Measurements from ENCODE around the gene HOXD4. TPM values are rescaled to one million over a fixed set of nuclear protein-coding genes. Genes with fewer than 3 reads are reported as not detected.
A peak's percentile ranks its signal among the peaks of the same experiment; 100 is the strongest.

The HOXD4 gene
- total and polyA plus RNA-seq, 10 of the 15 experiments (the other 5 are each of a cell fraction or from before 2014, with no cell fraction given), result 0.07 TPM; not detected in 9

DNA sequence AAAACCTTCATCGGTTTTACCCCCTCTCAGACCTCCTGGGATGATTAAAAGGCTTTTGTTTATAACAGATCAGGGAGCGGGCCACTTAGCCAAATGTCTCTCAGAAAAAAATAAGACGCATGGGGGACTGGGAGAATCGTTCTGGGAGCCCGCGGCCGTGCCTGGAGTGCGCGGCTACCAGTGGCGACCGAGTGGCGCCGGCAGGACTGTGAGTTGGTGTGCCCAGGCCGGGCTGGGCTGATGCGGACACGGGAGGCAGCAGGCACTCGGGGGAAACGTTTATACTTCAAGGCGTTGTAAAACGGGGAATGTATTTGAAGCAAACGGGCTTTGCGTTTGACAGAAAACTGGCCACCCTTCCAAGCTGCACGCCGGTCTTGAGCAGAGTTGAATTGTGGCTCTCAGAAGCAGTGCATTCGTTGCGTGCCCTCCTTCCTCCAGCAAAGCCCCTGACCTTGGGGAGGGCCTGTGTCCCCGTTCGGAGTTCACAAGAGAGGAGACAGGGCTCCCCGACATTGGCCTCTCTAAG is 39.4 kb upstream of the HOXD4 start (continued):
- TF ChIP-seq CUX1 (IDR thresholded peaks at IDR 0.05; ENCODE audit: insufficient replicate concordance, low read depth, low read length), result no peak

DNA sequence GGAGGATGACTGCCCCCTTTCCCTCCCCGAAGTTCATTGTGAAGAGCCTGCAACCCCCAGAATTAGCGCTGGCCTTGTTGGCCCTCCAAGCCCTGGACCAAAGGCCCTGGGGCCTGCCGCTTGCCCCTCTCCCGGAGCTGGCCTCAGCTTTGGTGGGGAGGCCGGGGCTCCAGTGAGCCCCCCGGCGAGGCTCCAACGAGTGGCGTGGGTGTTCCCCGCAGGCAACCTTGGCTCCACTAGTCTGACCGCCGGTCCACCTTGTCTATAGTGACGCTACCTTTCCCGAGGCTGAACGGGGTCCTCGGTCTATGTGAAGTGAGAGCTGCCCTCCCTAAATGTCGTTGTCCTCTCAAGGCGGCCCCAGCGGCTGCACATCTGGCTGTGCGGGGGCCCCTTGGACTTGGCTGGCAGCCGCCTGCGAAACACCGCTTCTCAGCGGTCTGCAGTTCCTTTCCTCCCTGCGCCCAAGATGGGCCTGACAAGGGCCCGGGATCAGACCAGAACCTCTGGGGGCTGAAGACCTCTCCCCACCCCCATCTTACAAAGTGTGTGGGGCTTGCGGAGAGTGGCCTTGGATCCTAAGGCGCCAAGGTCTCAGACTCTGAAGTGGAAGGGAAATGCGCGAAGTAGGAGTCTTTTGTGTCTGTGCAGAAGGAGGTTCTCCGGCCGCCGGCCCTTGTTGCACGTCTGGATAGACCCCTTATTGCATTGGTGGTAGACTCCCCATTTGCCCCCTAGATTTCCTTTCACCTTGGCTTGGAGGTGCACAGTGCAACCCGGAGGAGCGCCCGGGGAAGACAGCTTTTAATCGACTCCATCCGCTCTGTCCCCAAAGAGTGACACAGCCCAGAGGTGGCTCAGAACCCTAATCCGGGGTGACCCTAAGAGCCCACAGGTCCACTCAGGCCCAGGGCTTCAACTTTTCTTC is 38.7 kb upstream of the HOXD4 start:
- no peak for FAIRE-seq
- Histone ChIP-seq H3K9ac (ENCODE audit: control insufficient read depth, insufficient read depth, low read length) (no peak overlapping the region), H3K27ac (ENCODE audit: control insufficient read depth, insufficient read depth) (no peak overlapping the region)

More for the DNA sequence above, 38.7 kb upstream of the HOXD4 start:
- no peak overlapping the region for H3K4me2 ChIP-seq (ENCODE audit: control insufficient read depth, insufficient read depth)
- TF ChIP-seq, protein P1, sequence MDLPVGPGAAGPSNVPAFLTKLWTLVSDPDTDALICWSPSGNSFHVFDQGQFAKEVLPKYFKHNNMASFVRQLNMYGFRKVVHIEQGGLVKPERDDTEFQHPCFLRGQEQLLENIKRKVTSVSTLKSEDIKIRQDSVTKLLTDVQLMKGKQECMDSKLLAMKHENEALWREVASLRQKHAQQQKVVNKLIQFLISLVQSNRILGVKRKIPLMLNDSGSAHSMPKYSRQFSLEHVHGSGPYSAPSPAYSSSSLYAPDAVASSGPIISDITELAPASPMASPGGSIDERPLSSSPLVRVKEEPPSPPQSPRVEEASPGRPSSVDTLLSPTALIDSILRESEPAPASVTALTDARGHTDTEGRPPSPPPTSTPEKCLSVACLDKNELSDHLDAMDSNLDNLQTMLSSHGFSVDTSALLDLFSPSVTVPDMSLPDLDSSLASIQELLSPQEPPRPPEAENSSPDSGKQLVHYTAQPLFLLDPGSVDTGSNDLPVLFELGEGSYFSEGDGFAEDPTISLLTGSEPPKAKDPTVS (IDR thresholded peaks at IDR 0.05; ENCODE audit: low read depth, low read length), result no peak
- peak; percentile 38 for TF ChIP-seq SUZ12 (IDR thresholded peaks at IDR 0.05; ENCODE audit: unreplicated experiment)
- no peaks in the 10 kb centered on the region for H4K20me1 ChIP-seq (ENCODE audit: control insufficient read depth, insufficient read depth)
- ChIA-PET CTCF (interaction anchor here (1.7 to 2.8 kb wide), 3 partner anchors 14 to 442 kb away, joined by 5 to 12 read pairs (median 7); no protein-coding TSS in a partner anchor), RAD21 (ENCODE audit: unreplicated experiment) (interaction anchor here (1.1 kb wide), 1 partner anchor 442 kb away, joined by 3 read pairs; no protein-coding TSS in a partner anchor), POLR2A (no interaction called here), SMC1A (ENCODE audit: uncharacterized antibody, unreplicated experiment) (no interaction called here)
- no peaks in the 10 kb centered on the region for H3K36me3 ChIP-seq (ENCODE audit: control insufficient read depth in 2 of 2, insufficient read depth in 2 of 2, low read length in 1 of 2)
- H3K4me3 ChIP-seq, result no peak overlapping the region
- in situ Hi-C loops (cut with MboI), result no loop called here
- intact Hi-C loops (cut with micrococcal nuclease; ENCODE audit: unreplicated experiment), result no loop called here
- H3K27me3 ChIP-seq (replicated peaks in 1 of 2; ENCODE audit: control insufficient read depth in 2 of 2, insufficient read depth in 2 of 2, low read length in 1 of 2), result peaks cover 12 to 37% of the 10 kb centered on the region in 2 experiments
- ATAC-seq, result no peak
- no peak overlapping the region for H2AFZ ChIP-seq (ENCODE audit: control insufficient read depth, low read depth, low read length)
- no TSS peak for BruUV-seq (replicated peaks)
- 30% methylated on average over 38 of the region's 40 CpGs for WGBS (ENCODE audit: insufficient coverage, insufficient replicate concordance, low lambda C conversion rate, missing lambda C conversion rate)
- no peaks in the 10 kb centered on the region for H3K4me1 ChIP-seq (ENCODE audit: control insufficient read depth, insufficient read depth, low read length)
- no peak for DNase-seq (ENCODE audit: low read depth, low spot score)
- peaks cover 1% of the 10 kb centered on the region; the same call in 1 of the 3 replicates for H3K9me3 ChIP-seq (replicated peaks; ENCODE audit: control insufficient read depth, insufficient read depth, low read length)
- H3K79me2 ChIP-seq (ENCODE audit: control insufficient read depth, insufficient read depth, low read length), result no peaks in the 10 kb centered on the region
